ENCODE data around the gene GINS3. TPM values are rescaled to one million over a fixed set of nuclear protein-coding genes. Genes with fewer than 3 reads are reported as not detected.
"Not testable (repeated sequence)": the region's sequence is repeated elsewhere in the genome, so short reads cannot be mapped to it uniquely, and the experiment has no call there.

Gene GINS3
- total and polyA plus RNA-seq, 10 of the 15 experiments (the other 5 are each of a cell fraction or from before 2014, with no cell fraction given) = 13.6 to 22.4 (median 15.6) TPM

GRCh38 chr16:58401305-58401704 is 9.0 kb downstream of the GINS3 start:
- DNase-seq (ENCODE audit: low read depth, low spot score); H3K36me3 ChIP-seq (ENCODE audit: control insufficient read depth in 2 of 2, insufficient read depth in 2 of 2, low read length in 1 of 2); H3K4me1 ChIP-seq (ENCODE audit: control insufficient read depth, insufficient read depth, low read length); RAD21 ChIA-PET (ENCODE audit: unreplicated experiment); H3K9me3 ChIP-seq (replicated peaks; ENCODE audit: control insufficient read depth, insufficient read depth, low read length); H4K20me1 ChIP-seq (ENCODE audit: control insufficient read depth, insufficient read depth); H2AFZ ChIP-seq (ENCODE audit: control insufficient read depth, low read depth, low read length); ATAC-seq; H3K4me3 ChIP-seq; H3K27me3 ChIP-seq (replicated peaks in 1 of 2; ENCODE audit: control insufficient read depth in 2 of 2, insufficient read depth in 2 of 2, low read length in 1 of 2); POLR2A ChIA-PET; FAIRE-seq; in situ Hi-C loops (cut with MboI); H3K27ac ChIP-seq (ENCODE audit: control insufficient read depth, insufficient read depth); H3K79me2 ChIP-seq (ENCODE audit: control insufficient read depth, insufficient read depth, low read length); H3K9ac ChIP-seq (ENCODE audit: control insufficient read depth, insufficient read depth, low read length); H3K4me2 ChIP-seq (ENCODE audit: control insufficient read depth, insufficient read depth); BruUV-seq (replicated peaks): not testable (repeated sequence)
- intact Hi-C loops (cut with micrococcal nuclease; ENCODE audit: unreplicated experiment) = loop anchor here (2.0 kb wide), 1 partner anchor 47 kb away; no protein-coding TSS in a partner anchor
- 97% methylated on average over 3 of the region's 3 CpGs for WGBS (ENCODE audit: insufficient coverage, insufficient replicate concordance, low lambda C conversion rate, missing lambda C conversion rate)
- SMC1A ChIA-PET (ENCODE audit: uncharacterized antibody, unreplicated experiment) = interaction anchor here (1.8 kb wide), 1 partner anchor 9 kb away, joined by 4 read pairs; the partner anchor contains the start of gene GINS3
- CTCF ChIA-PET = interaction anchor here (1.4 kb wide), 1 partner anchor 26 kb away, joined by 3 read pairs; no protein-coding TSS in a partner anchor
- TF ChIP-seq NFYB (IDR thresholded peaks at IDR 0.05; ENCODE audit: insufficient read depth, low read depth, low read length) = peak; percentile 59; the same call in 1 of the 2 replicates

DNA sequence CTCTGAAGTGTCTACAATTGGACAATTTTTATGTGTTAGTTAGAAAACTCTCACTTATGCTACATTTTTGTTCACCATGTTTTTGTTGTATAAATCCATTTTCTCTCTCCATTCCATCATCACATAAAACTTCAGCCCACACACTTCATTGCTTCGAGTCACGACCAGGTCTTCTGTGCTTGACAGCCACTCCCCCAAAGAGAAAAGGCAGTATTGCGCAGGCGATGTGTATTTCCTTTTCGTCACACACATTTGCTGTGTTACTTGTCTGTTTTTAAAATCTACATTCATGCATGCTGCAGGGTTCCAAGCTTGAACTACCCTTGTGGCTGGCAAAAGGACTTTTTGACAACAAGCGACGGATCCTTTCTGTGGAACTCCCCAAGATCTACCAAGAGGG is 10.5 kb downstream of the GINS3 start:
- FAIRE-seq = no peak
- BruUV-seq (replicated peaks) = no TSS peak
- Histone ChIP-seq H3K4me1 (ENCODE audit: control insufficient read depth, insufficient read depth, low read length) (no peaks in the 10 kb centered on the region), H3K36me3 (ENCODE audit: control insufficient read depth in 2 of 2, insufficient read depth in 2 of 2, low read length in 1 of 2) (peaks cover 0 to 8% of the 10 kb centered on the region in 2 experiments; a peak in 1 of 4 replicates), H3K4me3 (no peak overlapping the region), H3K79me2 (ENCODE audit: control insufficient read depth, insufficient read depth, low read length) (no peaks in the 10 kb centered on the region), H3K9ac (ENCODE audit: control insufficient read depth, insufficient read depth, low read length) (no peak overlapping the region), H3K9me3 (replicated peaks; ENCODE audit: control insufficient read depth, insufficient read depth, low read length) (no peaks in the 10 kb centered on the region; the same call in 2 of the 3 replicates), H3K4me2 (ENCODE audit: control insufficient read depth, insufficient read depth) (no peak overlapping the region), H2AFZ (ENCODE audit: control insufficient read depth, low read depth, low read length) (no peak overlapping the region), H3K27me3 (replicated peaks in 1 of 2; ENCODE audit: control insufficient read depth in 2 of 2, insufficient read depth in 2 of 2, low read length in 1 of 2) (no peaks in the 10 kb centered on the region), H4K20me1 (ENCODE audit: control insufficient read depth, insufficient read depth) (no peaks in the 10 kb centered on the region), H3K27ac (ENCODE audit: control insufficient read depth, insufficient read depth) (no peak overlapping the region)
- intact Hi-C loops (cut with micrococcal nuclease; ENCODE audit: unreplicated experiment) = no loop called here
- no peak for ATAC-seq
- ChIA-PET RAD21 (ENCODE audit: unreplicated experiment) (no interaction called here), CTCF (no interaction called here), SMC1A (ENCODE audit: uncharacterized antibody, unreplicated experiment) (interaction anchor here (1.1 to 1.8 kb wide), 3 partner anchors 10 to 66 kb away, joined by 3 to 4 read pairs (median 4); partner anchors contain the start of gene GINS3), POLR2A (no interaction called here)
- no peak for TF ChIP-seq FOXM1 (IDR thresholded peaks at IDR 0.05; ENCODE audit: low read depth, low read length)
- TF ChIP-seq SMARCA5 (IDR thresholded peaks at IDR 0.05) = no peak
- TF ChIP-seq MYB (IDR thresholded peaks at IDR 0.05; ENCODE audit: borderline replicate concordance, low read depth, low read length) = no peak
- TF ChIP-seq SMC3 (IDR thresholded peaks at IDR 0.05; ENCODE audit: borderline replicate concordance, low read length) = no peak
- no peak for TF ChIP-seq ELK1 (IDR thresholded peaks at IDR 0.05; ENCODE audit: low read depth, low read length)
- in situ Hi-C loops (cut with MboI) = no loop called here
- WGBS (ENCODE audit: insufficient coverage, insufficient replicate concordance, low lambda C conversion rate, missing lambda C conversion rate) = 98% methylated on average over 7 of the region's 7 CpGs
- no peak for DNase-seq (ENCODE audit: low read depth, low spot score)
